GM23248 (cell line): Measurements from ENCODE around the gene MAPK11. TPM values are rescaled to one million over a fixed set of nuclear protein-coding genes. Genes with fewer than 3 reads are reported as not detected.

Experiments
- DNase-seq: peaks from one replicate; pipeline ENCODE4 v3.0.0-alpha.2; 2015
- H2AFZ ChIP-seq: fragments of 200-600 bp; sonication (generic); 2 replicates; pipeline ENCODE4 v1.6.1; 2016; ENCODE audit warnings: antibody characterized with exemption
- H3F3A ChIP-seq: fragments of 200-600 bp; sonication (generic); 2 replicates; pipeline ENCODE4 v1.6.1; 2016; ENCODE audit warnings: mild to moderate bottlenecking, antibody characterized with exemption, mixed run types; ENCODE audit not compliant: insufficient read depth
- H3K27ac ChIP-seq: fragments of 200-600 bp; sonication (generic); 2 replicates; pipeline ENCODE4 v1.5.1; 2016; ENCODE audit warnings: mild to moderate bottlenecking
- H3K27me3 ChIP-seq: fragments of 200-600 bp; sonication (generic); replicated peaks from 2 replicates; pipeline ENCODE4 v1.6.1; 2016; ENCODE audit warnings: mild to moderate bottlenecking; ENCODE audit not compliant: insufficient read depth
- H3K36me3 ChIP-seq: fragments of 200-600 bp; sonication (generic); 2 replicates; pipeline ENCODE4 v1.6.1; 2016; ENCODE audit warnings: low read depth, mild to moderate bottlenecking
- H3K4me1 ChIP-seq: fragments of 200-600 bp; sonication (generic); 2 replicates; pipeline ENCODE4 v1.6.1; 2016; ENCODE audit warnings: mild to moderate bottlenecking; ENCODE audit not compliant: insufficient read depth
- H3K4me2 ChIP-seq: fragments of 200-600 bp; sonication (generic); one replicate; pipeline ENCODE4 v1.6.1; 2016; ENCODE audit warnings: mild to moderate bottlenecking; ENCODE audit not compliant: unreplicated experiment
- H3K4me3 ChIP-seq: fragments of 200-600 bp; sonication (generic); 2 replicates; pipeline ENCODE4 v1.5.1; 2016; ENCODE audit warnings: mild to moderate bottlenecking
- H3K79me2 ChIP-seq: fragments of 200-600 bp; sonication (generic); 2 replicates; pipeline ENCODE4 v1.6.1; 2016; ENCODE audit warnings: mild to moderate bottlenecking; ENCODE audit not compliant: insufficient read depth
- H3K9ac ChIP-seq: fragments of 200-600 bp; sonication (generic); 2 replicates; pipeline ENCODE4 v1.6.1; 2016; ENCODE audit warnings: mild to moderate bottlenecking
- H3K9me2 ChIP-seq: fragments of 200-600 bp; sonication (generic); 2 replicates; pipeline ENCODE4 v1.6.1; 2016; ENCODE audit warnings: mixed run types, mild to moderate bottlenecking, moderate library complexity; ENCODE audit not compliant: insufficient read depth
- H3K9me3 ChIP-seq: fragments of 200-600 bp; sonication (generic); one replicate; pipeline ENCODE4 v1.6.1; 2017; ENCODE audit warnings: low read depth
- H4K20me1 ChIP-seq: fragments of 200-600 bp; sonication (generic); 2 replicates; pipeline ENCODE4 v1.6.0; 2016; ENCODE audit not compliant: insufficient read depth
- EZH2 ChIP-seq: fragments of 200-600 bp; sonication (generic); IDR thresholded peaks from 2 replicates; pipeline ENCODE4 v1.6.1; 2018; ENCODE audit warnings: antibody characterized with exemption, mild to moderate bottlenecking; ENCODE audit not compliant: insufficient read depth, poor library complexity, severe bottlenecking
- EZH2phosphoT487 ChIP-seq: fragments of 200-600 bp; sonication (generic); IDR thresholded peaks from 2 replicates; pipeline ENCODE4 v1.6.1; 2018; ENCODE audit warnings: antibody characterized with exemption, moderate library complexity, mild to moderate bottlenecking, low read depth; ENCODE audit not compliant: insufficient read depth
- WGBS, 2 experiments: methylation state at CpG; one replicate each; pipeline ENCODE4 v1.1.6; 2015 to 2017; ENCODE audit warnings: low lambda C conversion rate in 2 of 2, low coverage in 1 of 2; ENCODE audit errors: missing lambda C conversion rate in 2 of 2; 5-methylcytosine and 5-hydroxymethylcytosine counted together
- in situ Hi-C: fragments of 300-500 bp; cut with MboI; formaldehyde crosslinking; loops from 2 replicates; pipeline ENCODE4 v1.15.0; 2020
- polyA plus RNA-seq: library from polyadenylated mRNA; unstranded; fragments of >200 nt; fragmentation: Nextera tagmentation; extraction: Ambion mirVana; gene quantifications from 2 replicates; pipeline ENCODE4 v1.2.1, GENCODE V29; 2016
- total RNA-seq: library from RNA; depleted of rRNA; stranded (reverse); fragments of >200 nt; shearing (Covaris generic); gene quantifications from 2 replicates; pipeline ENCODE4 v1.2.3, GENCODE V29; 2014

The MAPK11 gene
- total and polyA plus RNA-seq, 2 experiments from 2014 or later = 1.2 to 9.8 TPM

GRCh38 chr22:50228366-50228765 lies 41.8 kb downstream of the MAPK11 start:
- no peak for DNase-seq
- H3K9me2 ChIP-seq = no peaks in the 10 kb centered on the region
- WGBS, 2 experiments = 98 to 100% methylated on average over 8 to 9 of the region's 9 CpGs
- no peak overlapping the region for H3K27ac ChIP-seq
- H3K36me3 ChIP-seq = no peaks in the 10 kb centered on the region; the same call in 1 of the 2 replicates
- H3F3A ChIP-seq = no peaks in the 10 kb centered on the region
- in situ Hi-C loops = no loop called here
- TF ChIP-seq EZH2 = no peak
- TF ChIP-seq EZH2phosphoT487 = no peak
- H4K20me1 ChIP-seq = no peaks in the 10 kb centered on the region
- H2AFZ ChIP-seq = no peak overlapping the region
- H3K9ac ChIP-seq = no peak overlapping the region
- peaks cover 4% of the 10 kb centered on the region; the same call in 1 of the 2 replicates for H3K79me2 ChIP-seq
- no peak overlapping the region for H3K4me2 ChIP-seq
- no peaks in the 10 kb centered on the region for H3K27me3 ChIP-seq
- H3K9me3 ChIP-seq = no peaks in the 10 kb centered on the region
- no peaks in the 10 kb centered on the region for H3K4me1 ChIP-seq
- no peak overlapping the region for H3K4me3 ChIP-seq

GRCh38 chr22:50227579-50228215 lies 42.5 kb downstream of the MAPK11 start:
- 95 to 96% methylated on average over 25 of the region's 25 CpGs for WGBS, 2 experiments
- Histone ChIP-seq H3K79me2 (peaks cover 4% of the 10 kb centered on the region; the same call in 1 of the 2 replicates), H3K4me1 (no peaks in the 10 kb centered on the region), H2AFZ (no peak overlapping the region), H3K9ac (no peak overlapping the region), H3K27ac (no peak overlapping the region), H3K9me3 (no peaks in the 10 kb centered on the region), H3K27me3 (no peaks in the 10 kb centered on the region), H4K20me1 (no peaks in the 10 kb centered on the region), H3K36me3 (no peaks in the 10 kb centered on the region; the same call in 1 of the 2 replicates), H3K4me2 (no peak overlapping the region), H3F3A (no peaks in the 10 kb centered on the region), H3K4me3 (no peak overlapping the region), H3K9me2 (no peaks in the 10 kb centered on the region)
- in situ Hi-C loops = no loop called here
- no peak for TF ChIP-seq EZH2
- no peak for TF ChIP-seq EZH2phosphoT487
- no peak for DNase-seq

DNA sequence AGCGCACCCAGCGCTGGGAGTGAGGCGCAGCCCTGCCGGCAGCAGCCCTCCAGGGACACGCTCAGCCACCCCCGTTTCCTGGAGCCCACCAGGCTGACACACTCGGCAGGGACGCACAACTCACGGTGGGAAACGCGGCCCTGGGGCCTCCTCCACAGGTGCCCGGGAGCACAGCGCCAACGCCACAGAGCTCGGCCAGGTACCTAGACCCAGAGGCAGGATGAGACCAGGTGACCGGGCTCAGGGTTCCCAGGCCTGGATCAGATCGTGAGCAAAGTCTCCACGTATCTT lies 43.4 kb downstream of the MAPK11 start:
- Histone ChIP-seq H2AFZ (no peak overlapping the region), H3K4me2 (no peak overlapping the region), H3K27ac (no peak overlapping the region), H4K20me1 (no peaks in the 10 kb centered on the region), H3K79me2 (peaks cover 4% of the 10 kb centered on the region; the same call in 1 of the 2 replicates), H3K4me1 (no peaks in the 10 kb centered on the region), H3K4me3 (no peak overlapping the region), H3K36me3 (no peaks in the 10 kb centered on the region; the same call in 1 of the 2 replicates), H3K27me3 (no peaks in the 10 kb centered on the region), H3K9ac (no peak overlapping the region), H3F3A (no peaks in the 10 kb centered on the region), H3K9me3 (no peaks in the 10 kb centered on the region), H3K9me2 (no peaks in the 10 kb centered on the region)
- WGBS, 2 experiments = 94 to 95% methylated on average over 15 to 17 of the region's 18 CpGs
- DNase-seq = no peak
- in situ Hi-C loops = no loop called here
- no peak for TF ChIP-seq EZH2phosphoT487
- no peak for TF ChIP-seq EZH2

DNA sequence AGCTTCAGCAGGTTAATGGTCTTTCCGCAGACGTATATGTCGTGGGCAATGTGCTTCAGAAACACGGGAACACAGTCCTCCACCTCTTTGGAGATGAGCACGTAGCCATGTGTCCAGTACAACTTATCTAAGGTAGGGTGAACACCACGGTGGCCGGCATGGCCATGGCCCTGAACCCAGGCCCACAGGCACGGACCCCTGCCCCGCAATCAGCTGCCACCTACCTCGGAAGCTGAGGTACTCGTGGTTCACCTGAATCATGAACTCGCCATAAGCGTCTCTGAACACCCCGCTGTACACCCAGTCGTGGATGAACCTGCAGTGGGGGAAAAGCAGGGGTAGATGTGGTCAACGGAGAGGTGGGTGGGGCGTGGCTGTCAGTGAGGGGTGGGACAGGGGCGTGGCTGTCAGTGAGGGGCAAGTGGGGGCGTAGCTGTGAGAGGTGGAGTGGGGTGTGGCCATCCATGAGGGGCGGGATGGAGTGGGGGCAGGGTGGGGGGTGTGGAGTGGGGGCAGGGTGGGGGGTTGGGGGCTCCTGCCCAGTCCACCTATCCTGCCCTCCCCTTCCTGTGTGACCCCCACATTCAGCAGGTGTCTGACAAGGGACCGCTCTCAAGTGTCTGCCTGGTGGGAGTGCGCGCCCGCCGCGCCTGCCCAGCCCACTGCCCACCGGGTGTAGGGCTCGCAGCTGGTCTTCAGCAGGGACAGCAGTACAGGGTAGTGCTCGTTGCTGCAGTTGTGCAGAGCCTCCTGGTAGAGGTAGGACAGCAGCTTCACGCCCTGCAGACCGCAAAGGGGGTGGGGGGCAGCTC lies 43.9 kb downstream of the MAPK11 start:
- Histone ChIP-seq H4K20me1 (no peaks in the 10 kb centered on the region), H2AFZ (no peak overlapping the region), H3K27me3 (no peaks in the 10 kb centered on the region), H3K36me3 (no peaks in the 10 kb centered on the region; the same call in 1 of the 2 replicates), H3F3A (no peaks in the 10 kb centered on the region), H3K4me1 (no peaks in the 10 kb centered on the region), H3K9me3 (no peaks in the 10 kb centered on the region), H3K9me2 (no peaks in the 10 kb centered on the region), H3K79me2 (peaks cover 4% of the 10 kb centered on the region; the same call in 1 of the 2 replicates), H3K9ac (no peak overlapping the region), H3K4me2 (no peak overlapping the region), H3K27ac (no peak overlapping the region), H3K4me3 (no peak overlapping the region)
- DNase-seq = no peak
- TF ChIP-seq EZH2phosphoT487 = no peak
- TF ChIP-seq EZH2 = no peak
- WGBS, 2 experiments = 91 to 92% methylated on average over 26 to 27 of the region's 31 CpGs
- in situ Hi-C loops = no loop called here
